Stimulated activated CD8-positive, alpha-beta memory T cell treated with anti-CD3 and anti-CD28 coated beads, Interleukin-15, amount 100 ng/mL, for 24 hours (primary cell): ENCODE results near the gene FOXA2.

Experiments used
- DNase-seq: peaks from one replicate; pipeline ENCODE4 v3.0.0-alpha.2; 2020; ENCODE audit warnings: low read depth

Gene FOXA2

GRCh38 chr20:22583773-22584521 lies 425 bp downstream of the FOXA2 start:
- DNase-seq = no peak

- no peak for DNase-seq
Observed at GRCh38 chr20:22582964-22583772, 1.2 kb downstream of the FOXA2 start.

GRCh38 chr20:22582386-22582963 lies 1.9 kb downstream of the FOXA2 start:
- no peak for DNase-seq

- no peak for DNase-seq
Observed at GRCh38 chr20:22581437-22582385, 2.7 kb downstream of the FOXA2 start.

GRCh38 chr20:22579711-22580697 lies 4.4 kb downstream of the FOXA2 start:
- no peak for DNase-seq

DNA sequence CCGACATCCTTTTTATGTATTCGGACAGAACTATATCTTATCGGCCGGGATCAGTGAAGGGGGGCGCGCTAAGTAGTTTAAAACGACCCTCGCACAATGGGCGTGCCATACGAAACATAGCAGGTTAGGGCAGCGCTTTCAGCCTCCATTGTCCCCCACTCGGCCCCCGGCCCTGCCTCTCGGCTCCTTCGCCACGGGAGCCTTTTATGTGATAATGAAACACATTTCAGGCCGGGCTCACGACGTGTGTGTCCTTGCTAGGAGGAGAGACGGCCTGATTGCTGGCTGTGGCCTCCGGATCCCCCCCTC lies 5.3 kb downstream of the FOXA2 start:
- DNase-seq = no peak

GRCh38 chr20:22578221-22579118 lies 5.9 kb downstream of the FOXA2 start:
- DNase-seq = no peak

GRCh38 chr20:22577515-22578220 lies 6.7 kb downstream of the FOXA2 start:
- no peak for DNase-seq

DNA sequence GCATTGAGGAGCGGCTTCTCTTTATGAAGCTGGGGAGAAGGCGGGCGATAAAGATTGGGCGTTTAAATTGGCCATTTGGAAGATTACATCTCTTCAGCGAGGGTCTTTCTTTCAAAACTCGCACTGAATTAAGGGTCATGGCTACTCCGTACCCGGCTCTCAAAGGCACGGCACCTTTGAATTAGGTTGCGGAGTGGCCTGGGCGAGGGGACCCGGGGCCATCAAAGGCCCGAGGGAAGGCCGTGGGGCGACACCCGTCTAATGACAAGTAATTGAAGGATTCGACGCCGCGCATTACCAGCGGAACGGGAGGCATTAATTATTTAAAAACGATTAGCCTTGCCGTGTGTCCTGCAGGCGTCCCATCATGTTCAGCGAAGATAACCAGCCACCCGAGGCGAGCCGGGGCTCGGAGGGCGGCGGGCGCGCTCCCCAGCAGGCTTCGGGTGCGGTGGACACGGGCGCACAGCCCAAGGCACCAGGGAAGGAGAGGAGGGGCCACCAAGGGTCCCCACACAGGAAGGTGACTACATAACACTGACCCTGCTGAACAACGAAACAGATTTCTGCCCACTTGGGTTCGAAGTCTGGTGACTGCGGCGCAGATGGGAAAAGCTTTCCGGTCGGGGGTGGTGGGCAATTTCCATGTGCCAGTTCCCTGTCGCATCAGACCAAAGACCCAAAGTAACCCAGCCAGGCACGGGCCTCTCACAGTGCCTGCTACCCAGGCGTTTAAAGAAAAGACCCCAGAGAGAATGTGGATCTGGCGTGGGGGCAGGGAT lies 7.4 kb downstream of the FOXA2 start:
- no peak for DNase-seq

GRCh38 chr20:22576273-22576672 lies 8.1 kb downstream of the FOXA2 start:
- no peak for DNase-seq

DNA sequence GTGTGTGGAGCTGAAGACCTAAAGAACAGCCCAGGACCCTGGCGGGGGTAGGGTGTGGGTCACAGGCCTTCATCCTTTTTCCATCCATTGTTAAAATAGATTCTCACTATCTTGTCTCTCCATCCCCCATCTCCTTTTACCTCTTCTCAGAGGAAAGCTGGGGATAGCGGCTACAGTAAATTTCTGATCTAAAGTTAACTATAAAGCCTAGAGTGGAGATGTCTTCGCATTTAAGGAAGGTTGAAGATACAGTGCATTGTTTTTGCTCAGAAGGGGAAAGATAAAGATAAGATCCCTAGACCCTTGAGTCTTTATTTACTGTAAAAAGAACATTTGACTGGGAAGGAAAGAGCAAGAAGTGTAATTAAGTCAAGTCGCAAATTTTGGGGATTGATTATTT lies 8.6 kb downstream of the FOXA2 start:
- DNase-seq = no peak

GRCh38 chr20:22575087-22575721 lies 9.2 kb downstream of the FOXA2 start:
- no peak for DNase-seq

- DNase-seq = no peak
Observed at GRCh38 chr20:22574545-22575086, 9.8 kb downstream of the FOXA2 start.

GRCh38 chr20:22572491-22572890 lies 11.9 kb downstream of the FOXA2 start:
- no peak for DNase-seq

- no peak for DNase-seq
Observed at GRCh38 chr20:22572023-22572422, 12.3 kb downstream of the FOXA2 start.

GRCh38 chr20:22569353-22569752 lies 15.0 kb downstream of the FOXA2 start:
- DNase-seq = no peak

DNA sequence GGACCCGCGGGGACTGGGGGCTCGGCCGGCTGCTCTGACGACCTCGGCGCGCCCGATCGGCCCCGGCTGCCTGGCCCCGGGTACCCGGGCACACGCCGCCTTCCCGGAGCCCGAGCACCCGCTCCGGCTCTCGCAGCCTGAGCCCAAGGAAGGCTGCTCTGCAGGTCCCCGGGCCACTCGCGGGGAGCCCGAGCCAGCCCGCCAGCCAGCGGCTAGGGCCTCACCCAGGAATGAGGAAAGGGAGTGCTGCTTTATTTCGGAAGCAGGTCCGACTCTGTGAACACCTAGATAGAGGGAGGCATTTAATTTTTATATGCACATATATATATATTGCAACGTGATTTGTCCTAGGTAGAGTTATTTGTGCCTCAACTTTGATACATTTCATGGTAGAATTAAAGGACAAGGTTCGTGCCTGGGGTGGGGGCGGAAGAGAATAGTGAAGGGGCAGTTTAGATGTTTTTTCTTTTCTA lies 15.5 kb downstream of the FOXA2 start:
- DNase-seq = no peak
